SHP77 treated with DMSO at 0.1 percent for 48 hours (cell line): ENCODE data around the gene DPPA5.
"Not testable (repeated sequence)": the region's sequence is repeated elsewhere in the genome, so short reads cannot be mapped to it uniquely, and the experiment has no call there.

Source experiments
- DNase-seq: peaks from one replicate; lab custom pipeline; 2025; lab: John Stamatoyannopoulos, UW

The DPPA5 gene

GRCh38 chr6:73364121-73364520 lies 10.0 kb upstream of the DPPA5 start:
- DNase-seq, result no peak

GRCh38 chr6:73363537-73363875 lies 9.4 kb upstream of the DPPA5 start:
- no peak for DNase-seq

GRCh38 chr6:73362869-73363536 lies 8.9 kb upstream of the DPPA5 start:
- DNase-seq, result no peak

- no peak for DNase-seq
Observed at GRCh38 chr6:73362358-73362757, 8.3 kb upstream of the DPPA5 start, which contains the start of gene KHDC3L. Gene KHDC3L, plus strand, starts transcription at chr6:73362658. Its CDS starts 72 bp downstream, at chr6:73362730.

GRCh38 chr6:73349311-73349710 lies 4.8 kb downstream of the DPPA5 start:
- DNase-seq, result no peak

- no peak for DNase-seq
Observed at GRCh38 chr6:73348550-73349204, 5.4 kb downstream of the DPPA5 start.

GRCh38 chr6:73343164-73343563 lies 10.9 kb downstream of the DPPA5 start:
- no peak for DNase-seq

GRCh38 chr6:73342174-73342573 lies 11.9 kb downstream of the DPPA5 start:
- DNase-seq, result no peak

- no peak for DNase-seq
Observed at GRCh38 chr6:73341335-73341734, 12.7 kb downstream of the DPPA5 start.

GRCh38 chr6:73340048-73340447 lies 14.0 kb downstream of the DPPA5 start:
- DNase-seq, result no peak

- DNase-seq, result no peak
Observed at GRCh38 chr6:73339340-73339739, 14.7 kb downstream of the DPPA5 start.

GRCh38 chr6:73329201-73329600 lies 24.9 kb downstream of the DPPA5 start:
- no peak for DNase-seq

GRCh38 chr6:73328790-73329189 lies 25.3 kb downstream of the DPPA5 start:
- DNase-seq, result no peak

- no peak for DNase-seq
Observed at GRCh38 chr6:73325656-73326055, 28.4 kb downstream of the DPPA5 start.

- DNase-seq, result no peak
Observed at GRCh38 chr6:73323323-73323722, 30.8 kb downstream of the DPPA5 start.

- DNase-seq, result no peak
Observed at GRCh38 chr6:73314577-73315492, 39.2 kb downstream of the DPPA5 start.

GRCh38 chr6:73310503-73310845 lies 43.6 kb downstream of the DPPA5 start:
- not testable (repeated sequence) for DNase-seq

GRCh38 chr6:73309785-73310502 lies 44.1 kb downstream of the DPPA5 start:
- DNase-seq, result peak; percentile 37

- DNase-seq, result no peak
Observed at GRCh38 chr6:73309535-73309784, 44.6 kb downstream of the DPPA5 start.

GRCh38 chr6:73308712-73309534 lies 45.2 kb downstream of the DPPA5 start:
- DNase-seq, result peak; percentile 64

- not testable (repeated sequence) for DNase-seq
Observed at GRCh38 chr6:73303773-73304172, 50.3 kb downstream of the DPPA5 start.
